Activated CD4-positive, CD25-positive, alpha-beta regulatory T cell (primary cell): ENCODE results near the gene STEAP1B.
A peak's percentile ranks its signal among the peaks of the same experiment; 100 is the strongest.
"Not testable (repeated sequence)": the region's sequence is repeated elsewhere in the genome, so short reads cannot be mapped to it uniquely, and the experiment has no call there.

Source experiments
- DNase-seq, 4 experiments: peaks; one replicate each; lab custom pipeline; 2025; lab: John Stamatoyannopoulos, UW

Gene STEAP1B

DNA sequence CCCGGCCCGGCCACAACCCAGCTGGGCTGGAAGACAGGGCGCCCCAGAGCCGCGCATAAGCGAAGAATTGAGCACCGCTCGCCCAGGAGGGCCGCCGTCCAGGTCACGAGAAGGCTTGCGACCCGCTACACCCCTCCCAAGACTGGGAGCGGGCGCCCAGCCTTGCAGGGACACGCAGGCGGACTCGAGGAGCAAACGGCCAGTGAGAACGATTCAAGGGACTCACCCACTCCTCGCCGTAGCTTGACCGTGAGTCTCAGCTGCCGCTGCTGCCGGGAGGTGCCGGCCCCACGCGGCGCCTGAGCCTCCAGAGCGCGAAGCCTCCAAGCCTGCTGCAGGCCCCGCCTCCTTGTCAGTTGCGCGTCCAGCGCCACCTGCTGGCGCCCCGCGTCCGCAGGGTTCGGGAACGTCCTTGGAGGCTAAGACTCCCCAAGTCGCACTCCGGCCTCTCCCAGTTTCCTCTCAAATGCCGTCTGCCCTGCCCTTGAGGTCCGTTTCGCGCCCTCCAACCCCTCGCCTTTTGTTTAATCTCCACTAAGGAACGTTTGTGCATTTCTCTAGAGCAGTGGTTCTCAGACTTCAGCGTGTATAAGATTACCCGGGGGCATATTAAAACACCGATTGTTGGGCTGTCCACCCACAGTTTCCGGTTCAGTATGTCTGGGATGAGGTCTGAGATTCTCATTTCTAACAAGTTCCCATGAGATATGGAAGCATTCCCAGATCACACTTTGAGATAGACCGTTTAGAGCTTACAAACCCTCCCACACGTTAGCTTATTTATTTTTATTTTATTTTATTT, at the start of gene STEAP1B:
Gene STEAP1B, minus strand, starts transcription at position 301 of the 802 bp plus-strand sequence. CDS start 5,333 bp downstream, outside the sequence.
- DNase-seq, result peak; percentile 45 to 68 (median 60)

DNA sequence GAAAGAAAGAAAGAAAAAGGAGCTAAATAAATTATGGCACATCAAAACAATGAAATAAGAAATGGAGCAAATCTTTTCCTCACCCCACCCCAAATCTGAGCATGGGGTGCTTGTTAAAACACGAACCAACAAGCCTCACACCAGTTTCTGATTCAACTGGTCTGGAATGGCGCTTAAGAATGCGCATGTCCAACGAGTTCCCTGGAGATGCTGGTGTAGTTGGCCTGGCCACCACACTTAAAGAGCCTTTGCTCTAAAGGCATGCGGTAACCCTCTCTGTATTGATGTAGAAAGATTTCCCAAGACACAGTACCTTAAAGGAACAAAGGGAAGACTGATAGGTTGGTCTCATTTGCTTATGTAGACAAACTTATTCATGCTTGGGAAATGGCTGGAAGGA, 49.1 kb upstream of the STEAP1B start:
- DNase-seq, result no peak

DNA sequence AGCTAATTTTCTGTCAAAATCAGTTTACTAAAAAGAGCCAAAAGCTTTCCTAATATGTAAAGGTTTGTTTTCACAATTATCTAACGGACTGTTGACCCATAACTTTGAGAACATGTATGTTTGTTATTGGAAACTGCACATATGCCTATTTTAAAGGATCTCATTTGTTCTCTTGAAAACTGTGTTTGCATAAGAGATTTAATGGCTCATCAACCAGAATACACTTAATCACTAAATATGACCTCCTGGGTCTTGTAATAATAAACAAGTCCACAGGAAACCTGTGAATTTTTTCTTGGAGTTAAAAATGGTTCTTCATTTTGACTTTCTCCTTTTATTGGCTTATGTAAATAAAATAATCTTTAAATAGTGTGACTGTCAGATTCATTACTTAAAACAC, 48.3 kb upstream of the STEAP1B start:
- DNase-seq, result no peak

DNA sequence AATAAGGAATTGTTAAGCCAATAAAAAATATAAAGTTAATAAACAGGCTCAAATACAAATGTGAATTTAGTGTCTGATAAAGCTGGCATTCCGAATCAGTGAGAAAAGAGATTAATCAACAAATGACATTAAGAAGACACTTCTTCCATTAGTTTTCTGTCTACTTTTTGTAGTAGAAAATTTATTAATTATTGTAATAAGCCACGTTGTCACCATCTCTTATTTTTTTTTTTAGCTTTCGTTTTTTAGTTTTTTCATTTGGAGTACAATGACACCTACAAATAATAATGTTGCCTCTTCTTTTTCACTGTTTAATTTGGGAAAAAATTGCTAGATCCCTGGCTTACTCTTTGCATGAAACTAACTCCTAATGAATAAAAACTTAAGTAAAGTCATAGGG, 46.8 kb upstream of the STEAP1B start:
- DNase-seq, result no peak

DNA sequence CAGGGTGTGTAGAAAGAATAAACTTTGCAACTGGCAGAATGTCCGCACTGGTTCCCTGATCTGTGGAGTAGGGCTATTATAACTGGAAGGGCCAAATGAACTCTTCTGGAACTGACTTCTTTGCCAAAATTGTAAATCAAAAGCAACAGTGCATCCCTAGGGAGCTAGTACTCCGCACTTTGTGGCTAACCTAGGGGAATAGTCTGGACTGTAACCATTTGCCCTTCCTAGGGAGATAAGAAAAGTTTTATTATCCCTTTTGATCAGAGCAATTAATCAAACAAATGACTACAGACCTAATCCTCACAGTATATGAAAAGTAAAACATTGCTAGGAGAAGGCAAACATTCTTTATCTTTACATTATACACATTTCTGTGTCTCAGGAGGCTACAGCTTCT, 45.5 kb upstream of the STEAP1B start:
- no peak for DNase-seq

DNA sequence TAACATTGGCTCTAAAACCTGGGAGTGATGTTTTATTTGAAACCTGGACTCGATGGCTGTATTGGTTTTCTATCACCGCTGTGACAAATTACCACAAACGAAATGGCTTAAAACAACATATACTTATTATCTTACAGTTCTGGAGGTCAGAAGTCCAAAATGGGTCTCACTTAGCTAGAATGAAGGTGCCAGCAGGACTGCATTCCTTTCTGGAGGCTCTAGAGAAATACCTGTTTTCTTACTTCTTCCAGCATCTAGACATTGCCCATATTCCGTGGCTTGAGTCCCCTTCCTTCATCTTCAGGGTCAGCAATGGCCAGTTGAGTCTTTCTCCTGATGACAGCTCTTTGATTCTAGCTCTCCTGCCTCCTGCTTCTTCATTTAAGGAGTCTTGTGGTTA, 44.3 kb upstream of the STEAP1B start:
- DNase-seq, result no peak

DNA sequence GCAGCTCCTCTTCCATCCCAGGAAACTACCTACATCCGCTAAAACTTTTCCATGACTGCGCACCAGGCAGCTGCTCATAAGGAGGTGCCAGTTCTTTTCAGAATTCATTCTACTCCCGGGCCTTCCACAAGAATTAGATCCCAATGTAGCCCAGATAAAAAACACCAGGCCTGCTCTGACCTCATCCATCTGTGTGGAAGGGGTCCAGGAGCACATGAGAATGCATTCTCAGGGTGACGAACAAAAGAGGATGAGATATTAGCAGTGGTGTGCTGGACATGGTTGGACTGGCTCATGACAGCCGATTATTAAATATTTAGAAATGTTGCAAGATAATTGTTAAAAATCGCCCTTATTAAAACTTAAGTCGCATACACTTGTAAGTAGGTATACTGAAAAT, 43.2 kb upstream of the STEAP1B start:
- no peak for DNase-seq

DNA sequence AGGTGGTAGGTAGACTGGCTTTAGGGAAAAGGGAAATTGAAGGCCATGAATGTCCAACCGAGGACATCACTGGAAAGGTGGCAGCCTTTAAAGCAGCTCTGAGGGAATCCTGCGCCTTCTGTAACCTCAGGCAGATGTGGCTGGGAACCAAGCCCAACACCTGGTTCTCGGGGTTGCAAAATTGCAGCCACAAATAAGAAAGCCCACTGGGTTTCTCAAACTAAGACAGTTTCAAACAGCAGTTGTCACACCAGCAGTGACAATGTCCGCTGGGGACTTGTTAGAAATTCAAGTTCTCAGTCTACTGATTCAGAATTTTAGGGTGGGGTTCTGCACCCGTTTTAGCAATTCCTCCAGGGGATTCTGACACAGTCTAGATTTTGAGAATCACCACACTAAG, 42.7 kb upstream of the STEAP1B start:
- DNase-seq, result no peak

DNA sequence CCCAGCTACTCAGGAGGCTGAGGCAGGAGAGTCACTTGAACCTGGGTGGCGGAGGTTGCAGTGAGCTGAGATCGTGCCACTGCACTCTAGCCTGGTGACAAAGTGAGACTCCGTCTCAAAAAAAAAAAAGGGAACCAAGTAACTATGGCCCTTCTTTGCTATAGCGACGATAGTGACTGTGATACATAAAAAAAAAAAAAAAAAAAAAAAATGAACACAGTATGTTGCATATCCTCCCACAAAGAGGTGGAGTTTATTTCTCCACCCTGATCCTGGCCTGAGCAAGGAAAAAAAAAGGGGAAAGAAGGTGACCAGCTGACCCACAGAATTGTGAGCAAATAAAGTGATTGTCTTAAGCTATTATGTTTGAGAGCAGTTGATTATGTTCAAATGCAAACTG, 42.3 kb upstream of the STEAP1B start:
- DNase-seq, result no peak

DNA sequence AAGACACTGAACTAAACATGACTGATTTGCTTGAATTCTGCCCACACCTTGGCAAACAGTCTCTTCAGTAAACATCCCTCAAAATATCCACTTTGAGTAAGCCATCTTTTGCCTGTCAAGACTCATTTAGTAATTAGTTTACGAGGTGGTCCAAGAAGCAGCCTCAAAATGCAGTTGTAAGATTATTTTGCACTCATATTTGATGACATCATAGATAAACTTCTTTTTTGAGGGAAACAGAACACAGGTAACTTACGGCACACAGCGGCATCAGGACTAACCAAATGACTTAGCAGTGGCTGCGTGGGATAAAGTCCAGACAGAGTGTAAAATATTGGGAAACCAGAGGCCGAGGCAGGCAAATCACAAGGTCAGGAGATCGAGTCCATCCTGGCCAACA, 41.8 kb upstream of the STEAP1B start:
- DNase-seq, result no peak

DNA sequence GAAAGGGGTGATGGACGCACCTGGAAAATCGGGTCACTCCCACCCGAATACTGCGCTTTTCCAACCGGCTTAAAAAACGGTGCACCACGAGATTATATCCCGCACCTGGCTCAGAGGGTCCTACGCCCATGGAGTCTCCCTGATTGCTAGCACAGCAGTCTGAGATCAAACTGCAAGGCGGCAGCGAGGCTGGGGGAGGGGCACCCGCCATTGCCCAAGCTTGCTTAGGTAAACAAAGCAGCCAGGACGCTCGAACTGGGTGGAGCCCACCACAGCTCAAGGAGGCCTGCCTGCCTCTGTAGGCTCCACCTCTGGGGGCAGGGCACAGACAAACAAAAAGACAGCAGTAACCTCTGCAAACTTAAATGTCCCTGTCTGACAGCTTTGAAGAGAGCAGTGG, 28.5 kb upstream of the STEAP1B start:
- DNase-seq, result not testable (repeated sequence)

DNA sequence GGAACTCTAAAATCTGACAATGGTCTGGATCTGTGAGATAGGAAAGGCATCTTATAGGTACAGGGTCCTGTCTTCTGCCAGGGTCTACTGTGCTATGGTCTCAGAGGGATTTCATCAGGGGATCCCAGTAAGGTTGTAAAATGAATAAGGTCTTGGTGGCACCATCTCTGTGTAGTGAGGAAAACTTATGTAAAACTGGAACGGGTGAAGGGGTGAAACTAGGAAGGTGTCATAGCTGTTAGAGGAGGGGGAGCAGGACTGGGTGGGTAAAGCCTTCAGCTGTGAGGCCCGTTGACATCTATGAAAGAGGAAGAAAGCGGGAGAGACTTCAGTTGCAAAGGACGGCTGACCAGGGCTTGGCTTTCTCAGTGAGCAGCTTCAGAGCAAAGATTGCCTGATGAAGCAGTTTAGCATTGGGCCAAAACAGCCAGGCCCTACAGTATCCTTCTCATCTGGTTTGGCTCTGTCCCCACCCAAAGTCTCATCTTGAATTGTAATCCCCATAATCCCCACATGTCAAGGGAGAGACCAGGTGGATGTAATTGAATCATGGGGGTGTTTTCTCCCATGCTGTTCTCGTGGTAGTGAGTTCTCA, 24.5 kb upstream of the STEAP1B start:
- DNase-seq, result not testable (repeated sequence)

DNA sequence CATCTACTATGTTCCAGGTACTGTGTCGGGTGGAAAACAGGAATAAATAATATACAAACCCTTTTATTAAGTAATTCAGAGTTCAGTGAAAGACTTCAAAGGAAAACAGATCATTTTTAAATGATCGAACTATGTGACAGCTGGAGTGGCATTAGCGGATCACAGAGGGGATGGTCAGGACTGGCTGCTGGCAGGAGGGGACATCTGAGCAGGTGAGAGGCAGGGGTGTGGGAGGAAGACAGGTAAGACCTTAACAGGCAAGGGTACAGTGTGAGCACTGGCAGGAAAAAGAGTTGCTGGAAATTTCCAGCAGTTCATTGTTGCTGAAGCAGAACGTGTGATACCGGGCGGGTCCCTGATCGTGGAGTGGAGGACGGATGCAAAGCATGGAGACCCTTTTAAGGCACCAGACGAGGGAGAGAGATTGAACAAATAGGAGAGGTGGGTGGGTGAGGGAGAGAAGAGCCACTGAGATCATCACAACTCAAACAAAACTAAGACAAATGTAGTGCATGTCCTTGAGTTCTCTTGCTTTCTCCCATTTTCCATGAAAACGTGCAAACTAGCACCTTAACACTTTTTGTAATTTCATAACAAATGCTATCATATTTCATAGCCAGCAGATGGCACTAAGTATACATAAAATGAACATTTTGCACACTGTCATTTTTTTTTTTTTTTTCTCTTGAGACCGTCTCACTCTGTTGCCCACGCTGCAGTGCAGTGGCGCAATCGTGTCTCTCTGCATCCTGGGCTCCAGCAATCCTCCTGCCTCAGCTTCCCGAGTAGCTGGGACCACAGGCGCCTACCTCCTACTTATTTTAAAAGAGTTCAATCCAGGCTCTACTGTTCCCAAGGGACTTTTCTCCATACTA, 23.7 kb upstream of the STEAP1B start:
- not testable (repeated sequence) for DNase-seq

DNA sequence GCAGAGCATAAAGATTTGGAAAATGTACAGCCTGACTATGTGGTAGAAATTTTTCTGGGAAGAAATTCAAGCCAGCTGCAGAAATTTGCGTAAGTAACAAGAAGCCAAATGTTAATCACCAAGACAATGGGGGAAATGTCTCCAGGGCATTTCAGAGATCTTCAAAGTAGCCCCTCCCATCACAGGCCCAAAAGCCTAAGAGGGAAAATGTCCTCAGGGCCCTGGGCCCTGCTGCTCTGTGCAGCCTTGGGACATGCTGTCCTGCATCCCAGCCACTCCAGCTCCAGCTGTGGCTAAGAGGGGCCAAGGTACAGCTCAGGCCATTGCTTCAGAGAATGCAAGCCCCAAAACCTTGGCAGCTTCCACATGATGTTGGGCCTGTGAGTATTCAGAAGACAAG, 19.6 kb upstream of the STEAP1B start:
- not testable (repeated sequence) for DNase-seq

DNA sequence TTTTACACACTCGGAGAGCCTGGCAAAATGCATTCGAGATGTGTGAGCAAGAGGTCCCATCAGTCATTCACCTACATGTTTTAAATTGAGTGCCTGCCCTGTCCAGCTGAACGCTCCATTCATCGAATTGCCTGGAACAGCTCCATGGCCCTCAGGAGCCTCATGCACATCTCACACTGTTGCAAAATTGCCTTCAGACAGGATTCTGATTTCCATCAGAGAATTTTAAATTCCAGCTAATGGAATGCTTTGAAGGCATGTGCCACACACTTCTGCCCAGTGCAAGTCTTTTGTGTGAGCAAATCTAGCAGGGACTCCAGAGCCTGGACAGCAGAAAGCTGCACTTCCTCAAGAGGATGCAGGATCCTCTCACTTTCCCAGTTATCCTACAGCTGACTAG, 17.0 kb upstream of the STEAP1B start:
- DNase-seq, result not testable (repeated sequence)

DNA sequence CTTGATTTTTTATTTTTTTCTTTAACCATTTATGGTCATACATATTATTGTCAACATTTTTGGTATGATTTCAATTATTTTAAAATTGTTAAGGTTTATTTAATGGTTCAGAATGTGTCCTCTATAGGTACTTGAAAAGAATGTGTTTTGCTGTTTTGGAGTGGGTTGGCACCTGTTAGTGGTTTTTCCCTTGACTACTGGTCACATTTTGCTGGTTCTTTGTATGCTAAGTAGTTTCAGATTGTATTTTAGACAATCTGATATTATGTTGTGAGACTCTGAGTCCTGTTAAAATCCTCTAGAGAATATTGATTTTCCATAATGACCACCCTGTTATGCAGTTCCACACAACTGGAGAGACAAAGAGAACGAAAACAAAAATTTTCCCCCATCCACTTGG, 15.0 kb upstream of the STEAP1B start:
- not testable (repeated sequence) for DNase-seq

DNA sequence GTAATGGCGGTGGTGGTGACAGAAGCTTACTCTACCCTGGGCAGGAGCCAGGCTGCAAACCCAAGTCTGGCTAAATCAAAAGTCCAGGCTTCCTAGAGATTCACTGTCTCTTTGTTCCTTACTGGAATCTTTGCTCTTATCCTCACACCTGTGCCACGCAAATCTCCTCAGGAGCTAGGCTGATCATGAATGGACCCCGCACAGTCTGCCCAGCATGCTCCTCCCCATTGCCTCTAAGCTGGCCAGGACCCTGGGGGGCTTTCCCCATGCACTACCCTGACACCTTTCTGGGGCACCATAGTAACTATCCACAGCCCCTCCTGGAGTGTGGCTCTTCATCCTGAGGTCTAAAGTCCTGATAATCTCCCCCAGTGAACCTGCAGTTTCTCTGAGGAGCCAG, 7.3 kb upstream of the STEAP1B start:
- DNase-seq, result not testable (repeated sequence)

DNA sequence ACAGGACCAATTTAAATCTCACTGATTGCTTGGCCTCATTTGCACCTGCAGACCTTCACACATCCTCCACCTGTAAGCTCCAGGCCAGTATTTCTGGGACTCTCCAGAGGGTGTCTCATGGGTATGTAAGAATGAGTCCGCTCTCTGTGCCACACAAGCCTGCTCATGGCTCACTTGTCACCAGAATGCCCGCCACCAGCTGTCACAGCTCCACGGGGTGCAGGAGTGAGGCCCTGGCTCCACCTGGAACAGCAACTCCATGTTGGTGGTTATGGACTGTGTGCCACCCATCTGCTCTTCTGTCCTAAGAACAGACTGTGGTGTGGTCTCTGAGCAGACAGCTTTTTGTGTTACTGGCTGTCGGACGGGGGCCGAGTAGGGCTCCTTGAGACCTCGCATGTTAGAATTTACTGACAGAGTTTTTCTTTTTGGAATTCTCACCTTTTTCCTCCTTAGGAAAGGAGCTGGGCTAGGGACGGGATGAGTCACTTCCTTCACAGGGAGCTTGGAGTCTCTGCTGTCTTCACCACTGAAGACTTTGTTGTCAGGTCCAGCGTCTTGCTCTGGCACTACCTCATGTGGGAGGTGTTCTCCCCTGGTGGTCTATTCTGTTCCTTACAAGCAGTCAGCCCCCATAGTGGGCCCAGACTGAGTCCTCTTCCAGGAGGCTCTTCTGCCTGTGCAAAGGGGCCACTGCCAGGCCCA, 6.5 kb upstream of the STEAP1B start:
- DNase-seq, result not testable (repeated sequence)

DNA sequence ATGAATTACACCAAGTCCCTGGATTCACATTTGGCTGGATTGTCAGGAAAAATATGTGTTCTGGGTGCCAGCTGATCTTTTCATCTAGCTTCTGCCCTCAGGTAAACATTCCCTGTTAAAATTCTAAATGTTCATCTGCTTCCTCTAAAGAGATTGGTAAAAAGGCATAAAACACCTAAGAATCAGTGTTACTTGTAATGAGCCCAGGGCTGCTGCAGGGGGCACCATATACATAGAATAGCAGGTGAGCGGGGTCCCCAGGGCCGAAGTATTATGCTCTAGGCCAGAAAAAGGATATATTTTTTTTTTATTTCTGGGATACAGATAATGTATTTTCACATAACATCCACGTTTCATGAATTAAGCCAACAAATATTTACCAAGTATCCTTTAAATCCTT, 4.5 kb upstream of the STEAP1B start:
- not testable (repeated sequence) for DNase-seq

DNA sequence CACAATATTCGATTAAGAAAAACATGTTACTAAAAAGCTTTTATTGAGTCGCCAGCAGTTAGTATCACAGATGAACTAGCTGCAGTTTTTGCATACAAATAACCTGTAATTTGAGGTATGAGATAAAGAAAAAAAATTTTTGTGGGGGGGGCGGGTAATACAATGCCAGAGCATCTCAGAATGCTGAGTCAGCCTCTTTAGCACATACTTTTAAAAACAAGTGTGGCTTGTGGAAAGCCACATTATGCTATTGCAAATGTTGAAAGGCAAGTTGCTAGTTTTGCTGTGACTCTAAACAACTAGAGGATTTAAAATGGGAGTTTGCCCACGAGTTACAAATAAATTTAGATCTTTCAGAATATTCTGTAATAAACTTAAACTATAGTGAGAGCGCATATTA, 2.1 kb upstream of the STEAP1B start:
- DNase-seq, result not testable (repeated sequence)

DNA sequence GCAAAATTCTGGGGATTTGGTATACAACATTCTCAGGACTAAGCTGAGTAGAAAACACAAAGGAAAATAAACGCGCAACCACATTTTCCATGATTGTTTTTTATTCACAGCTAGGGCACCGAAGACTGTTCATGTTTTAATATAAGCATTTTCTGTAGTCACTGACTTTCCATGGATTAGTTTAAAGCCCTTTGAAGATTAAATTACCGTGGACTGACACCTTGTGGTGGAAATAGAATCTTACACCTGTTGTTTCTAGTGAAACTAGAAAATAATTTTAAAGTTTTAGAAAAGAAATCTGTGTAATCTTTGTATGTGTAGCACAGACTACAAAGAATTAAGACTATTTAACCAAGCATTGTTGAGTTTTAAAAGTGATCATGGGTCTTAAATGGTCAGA, 1.3 kb upstream of the STEAP1B start:
- not testable (repeated sequence) for DNase-seq

DNA sequence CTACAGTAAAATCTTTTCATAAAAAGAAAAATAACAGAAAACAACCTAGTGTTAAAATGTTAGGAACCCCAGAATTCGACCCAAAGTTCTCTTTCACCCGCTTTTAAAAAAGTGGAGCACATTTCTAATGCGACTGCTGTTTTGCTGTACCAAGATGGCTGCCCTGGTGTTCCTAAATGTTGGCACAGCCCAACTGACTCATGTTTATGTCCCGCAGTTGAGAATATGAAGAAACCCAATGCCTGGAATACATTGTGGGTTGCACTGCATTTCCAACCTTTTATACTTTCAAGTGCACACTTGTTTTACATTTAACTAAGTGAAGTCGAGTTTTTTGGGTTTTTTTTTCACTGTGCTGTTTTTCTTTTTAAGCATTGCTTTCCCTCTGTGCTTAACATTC, 944 bp downstream of the STEAP1B start:
- no peak for DNase-seq
